HG03520 (cell line): ENCODE data around the gene SSH2.
"Not testable (repeated sequence)": the region's sequence is repeated elsewhere in the genome, so short reads cannot be mapped to it uniquely, and the experiment has no call there.

Experiments used
- ATAC-seq: cut with Tn5 transposase; IDR thresholded peaks from one replicate; pipeline ENCODE4 v1.9.1; 2021; ENCODE audit warnings: mild to moderate bottlenecking, moderate library complexity; ENCODE audit not compliant: unreplicated experiment

Gene SSH2

DNA sequence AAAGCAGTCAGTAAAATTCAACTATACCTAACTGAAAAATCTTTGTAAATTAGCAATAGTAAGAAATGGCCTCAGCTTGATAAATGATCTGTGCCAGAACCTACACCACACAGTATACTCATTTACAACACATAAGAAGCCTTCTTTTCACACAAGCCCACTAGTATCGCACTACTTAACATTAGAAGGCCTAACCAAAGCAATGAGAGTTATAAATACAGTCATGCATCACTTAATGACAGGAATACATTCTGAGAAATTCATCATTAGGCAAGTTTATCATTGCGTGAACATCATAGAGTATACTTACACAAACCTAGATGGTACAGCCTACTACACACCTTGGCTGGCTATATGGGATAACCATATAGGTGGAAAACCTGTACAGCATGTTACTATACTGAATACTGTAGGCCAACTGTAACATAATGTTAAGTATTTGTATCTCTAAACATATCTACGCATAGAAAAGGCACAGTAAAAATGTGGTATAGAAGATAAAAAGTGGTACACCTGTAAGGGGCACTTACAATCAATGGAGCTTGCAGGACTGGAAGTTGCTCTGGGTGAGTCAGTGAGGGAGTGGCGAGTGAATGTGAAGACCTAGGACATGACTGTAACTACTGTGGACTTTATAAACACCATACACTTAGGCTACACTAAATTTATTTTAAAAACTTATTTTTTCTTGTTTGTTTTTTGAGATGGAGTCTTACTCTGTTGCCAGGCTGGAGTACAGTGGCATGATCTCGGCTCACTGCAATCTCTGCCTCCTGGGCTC is 180.8 kb downstream of the SSH2 start:
- ATAC-seq, result no peak

DNA sequence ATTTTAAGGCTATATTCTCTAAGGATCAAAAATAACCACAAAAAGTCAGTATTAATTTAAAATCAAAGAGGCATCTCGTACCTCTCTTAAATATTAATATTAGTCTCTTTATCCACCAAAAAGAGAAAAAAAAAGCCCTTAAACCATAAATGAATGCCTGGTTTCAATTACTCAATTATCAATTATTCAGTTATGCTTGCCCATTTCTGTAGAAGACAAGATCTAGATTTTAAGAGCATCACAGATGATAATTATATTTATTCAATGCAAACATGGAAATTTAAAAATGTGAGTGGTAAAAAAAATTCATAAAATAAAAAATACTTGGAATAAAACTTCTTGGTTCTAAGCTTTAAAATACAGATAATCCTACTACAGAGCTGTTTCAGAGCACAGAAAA is 181.6 kb downstream of the SSH2 start:
- ATAC-seq, result no peak

DNA sequence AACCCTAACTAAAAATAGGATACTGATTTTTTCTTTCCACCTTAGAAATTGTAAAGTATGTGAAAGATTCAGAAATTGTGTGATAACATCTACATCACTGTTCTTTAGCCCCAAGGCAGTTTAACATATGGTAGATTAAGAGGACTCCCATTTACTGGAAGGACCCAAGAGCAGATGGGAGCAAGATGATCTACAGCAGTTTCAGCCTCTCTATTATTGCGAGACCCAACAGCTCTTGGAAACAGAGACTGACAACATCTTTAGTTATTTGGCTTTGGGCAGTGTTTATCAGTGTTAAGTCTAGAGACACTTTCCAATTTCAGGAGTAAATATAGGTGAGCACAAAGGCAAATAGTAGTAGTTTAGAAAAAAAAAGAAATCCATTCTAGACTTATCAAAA is 182.4 kb downstream of the SSH2 start:
- no peak for ATAC-seq

DNA sequence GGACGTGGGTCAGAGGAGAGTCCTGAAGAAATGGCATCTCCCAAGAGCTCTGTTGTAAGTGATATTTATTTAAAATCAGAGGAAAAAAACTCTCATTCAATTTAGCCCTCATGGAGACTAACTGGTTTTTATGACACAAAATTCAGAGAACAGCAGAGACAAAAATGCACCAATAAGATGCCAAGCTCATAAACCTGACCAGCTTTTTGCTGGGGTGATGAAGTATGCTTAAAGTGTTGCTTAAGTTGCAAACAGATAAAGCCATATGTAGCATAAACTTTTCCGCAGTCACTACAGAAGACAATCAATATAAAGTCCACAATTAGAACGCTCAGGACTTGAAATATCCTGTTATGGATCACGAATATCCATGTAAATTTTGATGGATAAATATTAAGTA is 183.4 kb downstream of the SSH2 start:
- ATAC-seq, result no peak

DNA sequence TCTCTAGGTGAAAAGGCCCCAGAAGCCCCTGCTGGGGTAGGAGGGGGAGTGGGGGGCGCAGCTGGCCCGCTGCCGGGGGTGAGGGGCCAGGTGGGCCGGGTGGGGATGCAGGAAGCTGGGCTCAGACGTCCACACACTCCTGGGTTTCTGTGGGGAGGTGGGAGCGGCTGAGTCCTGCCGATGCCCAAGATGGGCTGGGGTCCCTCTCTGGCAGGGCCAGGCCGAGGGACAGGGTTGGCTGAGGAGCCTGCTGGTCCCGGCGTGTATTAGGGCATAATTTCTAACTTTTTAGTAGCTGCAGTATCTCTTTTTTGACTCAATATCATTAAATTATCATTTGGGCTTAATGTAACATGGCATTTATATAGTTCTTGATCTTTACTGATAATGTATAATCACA is 185.9 kb downstream of the SSH2 start:
- no peak for ATAC-seq

DNA sequence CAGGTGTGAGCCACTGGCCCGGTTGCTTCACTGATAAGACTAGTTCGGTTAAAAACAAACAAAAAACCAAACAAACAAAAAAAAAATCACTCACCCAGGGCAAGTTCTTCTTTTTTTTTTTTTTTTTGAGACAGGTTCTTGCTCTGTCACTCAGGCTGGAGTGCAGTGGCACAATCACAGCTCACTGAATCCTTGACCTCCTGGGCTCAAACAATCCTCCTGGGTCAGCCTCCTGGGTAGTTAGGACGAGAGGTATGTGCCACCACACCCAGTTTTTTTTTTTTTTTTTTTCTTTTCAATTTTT is 187.9 kb downstream of the SSH2 start:
- no peak for ATAC-seq

DNA sequence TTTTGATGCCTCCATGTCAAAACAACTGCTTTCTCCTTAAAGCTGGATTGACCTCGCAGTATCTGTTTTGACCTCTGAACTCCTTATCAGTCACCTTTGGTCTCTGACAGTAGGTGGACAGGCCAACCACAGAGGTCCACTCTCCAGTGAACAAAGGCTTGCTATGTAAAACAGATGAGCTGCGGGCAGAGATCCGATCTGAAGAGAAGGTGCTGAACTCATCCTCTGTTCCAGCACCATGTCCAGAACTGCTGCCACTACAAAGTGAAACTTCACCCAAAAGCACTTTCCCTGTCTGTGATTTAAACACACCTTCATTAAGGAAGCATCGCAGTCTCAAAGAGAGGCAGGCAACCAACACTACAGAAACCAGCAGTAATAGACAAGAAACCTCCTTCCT is 190.0 kb downstream of the SSH2 start:
- ATAC-seq, result no peak

DNA sequence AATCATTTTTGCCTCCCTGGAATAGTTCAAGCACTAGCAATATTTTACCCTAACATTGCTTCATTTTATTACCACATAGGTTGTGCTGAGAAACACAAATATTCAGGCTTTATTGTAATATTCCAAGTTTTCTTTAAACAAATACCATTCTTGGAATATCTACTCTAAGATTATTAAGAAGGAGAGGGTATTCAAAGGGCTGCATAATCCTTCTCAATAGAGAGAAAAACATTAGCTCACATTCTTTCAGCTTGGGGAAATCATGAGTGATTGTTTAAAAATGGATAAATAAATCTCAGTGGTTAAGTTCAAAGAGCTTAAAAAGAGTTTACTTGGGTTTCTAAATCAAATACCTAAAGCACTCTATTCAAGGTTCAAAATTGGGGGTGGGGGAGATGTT is 195.4 kb downstream of the SSH2 start:
- no peak for ATAC-seq

DNA sequence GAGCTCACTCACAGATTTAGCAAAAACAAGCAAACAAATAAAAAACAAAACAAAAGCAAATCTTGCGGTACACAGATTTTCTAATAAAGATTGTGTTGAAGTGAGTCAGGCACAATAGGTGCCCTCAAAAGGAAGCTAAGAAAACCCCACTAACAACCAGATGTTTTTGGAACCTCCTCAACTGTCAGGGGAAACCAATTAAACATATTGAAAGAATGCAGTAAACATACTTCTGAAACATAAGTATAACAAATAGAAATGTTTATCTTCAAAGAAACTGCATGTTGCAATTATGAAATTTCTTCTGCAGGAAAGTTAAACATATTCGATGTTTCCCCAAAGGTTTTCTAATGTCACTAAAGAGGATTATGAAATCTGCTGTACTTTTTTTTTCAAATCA is 196.9 kb downstream of the SSH2 start:
- ATAC-seq, result no peak

DNA sequence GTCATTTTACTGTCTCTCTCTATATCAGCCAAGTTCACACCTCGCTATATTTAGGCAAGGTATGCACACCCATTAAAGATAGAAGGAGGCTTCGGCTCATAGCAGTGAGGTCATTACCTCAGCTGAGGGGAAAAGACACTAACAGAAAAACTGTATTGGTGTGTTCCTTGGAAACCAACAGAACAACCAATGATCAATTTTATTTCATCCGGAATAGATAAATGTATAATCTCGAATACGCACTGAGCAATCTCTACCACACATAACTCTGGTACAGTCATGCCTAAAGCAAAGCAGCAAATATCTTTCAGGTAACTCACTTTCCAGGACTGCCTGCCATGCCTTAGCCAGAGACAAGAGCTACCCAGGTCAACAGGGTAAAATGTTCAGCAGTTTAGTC is 197.4 kb downstream of the SSH2 start:
- ATAC-seq, result no peak

DNA sequence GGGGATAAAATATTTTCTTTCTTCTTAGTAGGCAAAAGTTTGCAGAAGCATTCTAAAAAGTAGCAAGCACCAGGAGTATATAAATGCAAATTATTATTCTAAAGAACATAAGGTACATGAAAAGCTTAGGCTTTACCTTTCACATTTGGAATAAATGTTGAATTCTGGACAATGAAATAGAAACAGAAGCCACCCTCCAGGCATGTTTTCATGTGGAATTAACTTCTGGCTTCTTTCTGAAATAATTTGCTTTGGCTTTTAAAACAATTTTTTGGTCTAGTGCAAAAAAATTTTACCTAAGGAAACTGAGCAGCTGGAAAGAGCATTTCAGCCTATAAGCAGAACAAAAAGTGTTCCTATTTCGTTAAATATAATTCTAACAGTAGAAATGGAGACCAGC is 197.8 kb downstream of the SSH2 start:
- ATAC-seq, result no peak

DNA sequence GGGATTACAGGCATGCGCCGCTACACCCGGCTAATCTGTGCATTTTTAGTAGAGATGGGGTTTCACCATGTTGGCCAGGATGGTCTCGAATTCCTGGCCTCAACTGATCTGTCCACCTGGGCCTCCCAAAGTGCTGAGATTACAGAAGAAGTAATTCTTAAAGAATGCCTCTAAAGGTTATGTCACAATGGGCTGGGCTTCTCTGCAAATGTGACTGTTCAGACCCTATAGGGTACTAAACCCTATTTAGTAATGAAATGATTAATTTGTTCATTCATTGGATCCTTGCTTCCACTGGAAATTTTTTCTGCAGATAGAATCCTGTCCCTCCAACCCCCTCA is 198.5 kb downstream of the SSH2 start:
- no peak for ATAC-seq

DNA sequence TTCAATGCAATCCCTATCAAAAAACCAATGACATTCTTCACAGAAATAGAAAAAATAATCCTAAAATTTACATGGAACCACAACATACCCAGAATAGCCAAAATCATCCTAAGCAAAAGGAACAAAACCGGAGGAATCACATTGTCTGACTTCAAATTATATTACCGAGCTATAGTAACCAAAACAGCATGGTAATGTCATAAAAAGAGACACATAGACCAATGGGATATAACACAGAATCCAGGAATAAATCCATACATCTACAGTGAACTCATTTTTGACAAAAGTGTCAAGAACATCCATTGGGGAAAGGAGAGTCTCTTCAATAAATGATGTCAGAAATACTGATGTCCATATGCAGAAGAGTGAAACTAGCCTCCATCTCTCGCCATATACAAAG is 201.5 kb downstream of the SSH2 start:
- ATAC-seq, result no peak

DNA sequence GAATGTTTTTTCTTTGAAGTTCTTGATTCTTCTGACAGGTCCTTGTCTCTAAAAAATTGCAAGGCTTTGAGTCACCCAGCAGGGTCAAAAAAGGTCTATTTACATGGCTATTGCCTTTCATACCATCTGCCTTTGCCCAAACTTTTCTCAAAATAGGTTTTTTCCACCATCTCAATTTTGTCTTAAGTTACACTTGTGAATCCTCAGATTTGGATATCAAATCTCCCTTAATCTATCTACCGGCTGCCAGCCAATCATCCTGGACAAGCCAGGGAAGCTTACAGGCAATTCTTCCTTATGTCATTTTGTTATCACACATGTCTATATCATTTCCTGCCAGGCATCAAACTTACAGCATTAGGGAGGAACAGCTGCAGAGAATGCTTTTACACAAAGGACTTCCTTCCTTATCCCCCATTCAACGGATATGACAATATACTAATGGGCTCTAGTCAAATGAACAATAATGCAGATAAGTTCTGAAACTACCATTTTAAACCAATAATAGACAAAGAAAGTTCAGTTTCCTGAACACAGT is 203.2 kb downstream of the SSH2 start:
- ATAC-seq, result no peak

DNA sequence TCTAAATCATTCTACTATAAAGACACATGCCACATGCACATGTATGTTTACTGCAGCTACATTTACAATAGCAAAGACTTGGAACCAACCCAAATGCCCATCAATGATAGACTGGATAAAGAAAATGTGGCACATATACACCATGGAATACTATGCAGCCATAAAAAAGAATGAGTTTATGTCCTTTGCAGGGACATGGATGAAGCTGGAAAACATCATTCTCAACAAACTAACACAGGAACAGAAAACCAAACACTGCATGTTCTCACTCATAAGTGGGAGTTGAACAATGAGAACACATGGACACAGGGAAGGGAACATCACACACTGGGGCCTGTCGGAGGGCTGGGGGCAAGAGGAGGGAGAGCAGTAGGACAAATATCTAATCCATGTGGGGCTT is 204.6 kb downstream of the SSH2 start:
- ATAC-seq, result not testable (repeated sequence)

DNA sequence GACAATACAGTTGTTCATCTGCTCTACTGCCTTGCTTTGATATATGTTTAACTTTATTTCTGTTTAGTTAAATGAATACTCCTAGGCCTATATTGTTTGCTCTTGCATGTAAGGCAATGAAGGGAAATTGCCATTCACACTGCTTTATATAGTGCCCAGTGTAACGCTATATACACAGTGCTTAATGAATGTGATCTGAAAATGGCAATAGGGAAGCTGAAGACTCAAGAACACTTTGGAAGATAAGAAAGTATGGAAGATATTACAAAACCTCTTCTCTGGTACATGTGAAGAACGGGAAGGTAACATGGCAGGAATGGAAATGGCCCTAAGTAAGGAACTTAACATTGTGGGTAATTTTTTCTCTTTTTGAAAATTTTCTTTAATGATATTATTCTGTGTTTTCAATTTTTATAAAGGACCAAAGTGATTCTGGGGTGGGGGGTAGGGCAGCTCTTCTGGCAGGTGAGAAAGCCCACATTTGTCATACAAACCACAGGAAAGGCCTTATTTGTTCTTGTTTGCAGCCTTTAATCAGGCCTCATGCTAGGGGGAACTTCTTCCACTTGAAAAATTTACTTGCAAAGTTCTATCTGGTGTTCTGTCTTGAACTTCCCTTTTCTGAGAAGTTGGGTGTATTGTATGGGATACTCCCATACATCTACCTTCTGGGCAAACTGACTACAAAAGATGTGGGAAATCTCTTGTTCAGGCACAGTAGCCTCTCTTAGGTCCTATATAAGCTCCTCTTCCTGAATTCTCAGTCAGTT is 206.6 kb downstream of the SSH2 start:
- ATAC-seq, result no peak

DNA sequence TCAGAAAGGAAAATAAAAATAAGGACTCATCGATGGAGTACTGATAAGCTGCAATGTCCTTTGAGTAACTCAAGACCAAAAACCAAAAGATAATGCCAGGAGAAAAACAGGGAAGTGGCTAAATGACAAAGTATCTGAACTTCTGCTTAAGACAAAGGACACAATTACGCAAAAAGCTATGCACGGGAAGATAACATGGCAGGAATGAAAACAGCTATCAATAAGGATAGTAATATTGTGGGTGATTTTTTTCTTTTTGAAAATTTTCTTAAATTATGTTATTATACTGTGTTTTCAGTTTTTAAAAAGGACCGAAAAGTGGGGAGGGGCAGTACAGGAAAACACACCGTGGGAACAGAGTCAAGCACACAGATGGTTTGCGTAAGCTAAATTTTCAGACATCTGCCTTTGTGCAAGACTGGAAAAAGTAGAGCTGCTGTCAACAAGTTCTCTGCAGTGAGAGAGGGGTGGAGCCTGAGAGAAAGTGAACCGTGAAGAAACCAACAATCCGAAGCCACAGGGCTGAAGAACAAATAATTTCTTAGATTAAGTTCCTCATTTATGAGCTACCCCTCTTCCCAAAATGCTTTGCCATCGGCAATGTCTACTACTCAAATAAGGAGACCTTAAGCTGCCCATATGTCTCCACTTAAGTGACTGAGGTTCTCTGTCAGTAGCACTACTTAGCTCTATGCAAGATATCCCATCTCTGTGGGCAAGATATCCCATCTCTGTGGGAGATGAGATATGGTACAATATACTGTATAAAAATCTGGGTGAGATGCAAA is 207.4 kb downstream of the SSH2 start:
- ATAC-seq, result peak; percentile 60

DNA sequence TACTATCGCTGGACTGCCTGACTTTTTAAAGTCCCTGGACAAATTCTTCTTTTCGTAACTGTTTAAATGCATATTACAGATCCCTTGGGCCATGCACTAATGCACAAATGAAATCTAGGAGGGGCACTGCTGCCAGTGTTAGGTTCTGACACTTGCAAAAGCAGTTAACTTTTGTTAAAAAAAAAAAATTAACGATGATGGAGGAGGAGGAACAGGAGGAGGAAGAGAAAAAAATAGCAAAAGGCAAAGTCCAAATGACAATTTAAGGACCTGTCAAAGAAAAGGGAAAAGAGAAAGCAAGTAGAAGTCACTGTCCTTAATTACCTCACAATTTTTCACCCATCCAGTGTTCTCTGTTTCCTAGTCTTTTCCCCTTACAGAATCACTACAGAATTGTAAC is 209.5 kb downstream of the SSH2 start:
- no peak for ATAC-seq

DNA sequence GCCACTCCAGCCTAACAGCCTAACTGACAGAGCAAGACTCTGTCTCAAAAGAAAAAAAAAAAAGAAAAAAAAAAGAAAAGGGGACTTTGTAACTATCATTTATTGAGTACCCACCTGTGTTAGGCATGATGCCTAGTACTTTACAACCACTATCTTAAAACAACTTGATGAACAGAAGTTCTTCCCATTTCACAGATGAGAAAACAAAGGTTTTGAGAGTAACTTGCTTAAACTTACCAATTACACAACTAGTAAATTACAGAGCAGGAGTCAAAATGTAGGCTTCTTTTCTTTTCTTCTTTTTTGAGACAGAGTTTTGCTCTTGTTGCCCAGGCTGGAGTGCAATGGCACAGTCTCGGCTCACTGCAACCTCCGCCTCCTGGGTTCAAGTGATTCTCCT is 210.6 kb downstream of the SSH2 start:
- ATAC-seq, result no peak

DNA sequence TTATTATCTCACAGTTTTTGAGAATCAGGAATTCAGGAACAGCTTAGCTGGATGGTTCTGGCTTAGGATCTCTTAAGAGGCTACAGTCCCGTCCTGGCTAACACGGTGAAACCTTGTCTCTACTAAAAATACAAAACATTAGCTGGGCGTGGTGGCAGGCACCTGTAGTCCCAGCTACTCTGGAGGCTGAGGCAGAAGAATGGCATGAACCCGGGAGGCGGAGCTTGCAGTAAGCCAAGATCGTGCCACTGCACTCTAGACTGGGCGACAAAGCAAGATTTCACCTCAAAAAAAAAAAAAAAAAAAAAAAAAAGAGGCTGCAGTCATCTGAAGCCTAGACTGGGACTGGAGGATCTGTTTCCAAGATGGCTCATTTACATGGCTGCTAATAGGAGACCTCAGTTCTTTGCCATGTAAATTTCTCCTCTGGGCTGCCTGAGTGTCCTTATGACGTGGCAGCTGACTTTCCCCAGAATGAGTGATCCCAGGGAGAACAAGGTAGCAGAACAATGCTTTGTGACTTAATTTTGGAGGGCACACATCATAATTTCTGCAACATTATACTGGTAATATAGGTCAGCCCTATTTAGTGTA is 211.5 kb downstream of the SSH2 start:
- ATAC-seq, result no peak

DNA sequence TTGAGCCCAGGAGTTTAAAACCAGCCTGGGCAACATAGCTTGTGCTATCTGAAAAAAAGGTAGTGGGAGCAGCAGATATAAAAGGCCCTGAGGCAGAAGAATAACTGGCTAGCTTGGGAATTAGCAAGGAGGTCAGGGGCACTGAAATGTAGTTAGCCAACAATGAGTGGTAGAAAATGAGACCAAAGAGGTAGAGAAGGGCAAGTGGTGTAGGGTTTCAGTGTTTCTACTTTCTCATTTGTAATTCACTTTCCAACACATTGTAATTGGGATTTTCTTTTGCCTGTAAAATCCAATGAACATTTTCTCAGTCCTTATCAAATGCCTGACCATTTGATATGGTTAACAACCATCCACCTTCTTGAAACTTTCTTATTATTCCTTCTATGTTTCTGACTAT is 212.2 kb downstream of the SSH2 start:
- ATAC-seq, result no peak
